Cardiac fibroblast (primary cell): Measurements from ENCODE around the gene THSD1.

Experiments
- DNase-seq, 2 donors: peaks; one replicate each; pipeline versions ENCODE4 v3.0.0 to v3.0.0-alpha.2; 2010; ENCODE audit warnings: low read depth in 2 of 2
- H3K4me3 ChIP-seq, 2 donors: replicated peaks in 1 of 2; 1 replicate in 1 of 2; 2 replicates in 1 of 2; pipeline ENCODE4 v1.5.1; 2011; ENCODE audit warnings: low read depth in 2 of 2, low read length in 2 of 2, mild to moderate bottlenecking in 2 of 2, moderate library complexity in 1 of 2
- TF ChIP-seq, protein P1 (sequence below): IDR thresholded peaks from one replicate; pipeline ENCODE4 v1.5.1; 2011; ENCODE audit warnings: low read depth, mild to moderate bottlenecking, low read length, inconsistent platforms

THSD1 gene

DNA sequence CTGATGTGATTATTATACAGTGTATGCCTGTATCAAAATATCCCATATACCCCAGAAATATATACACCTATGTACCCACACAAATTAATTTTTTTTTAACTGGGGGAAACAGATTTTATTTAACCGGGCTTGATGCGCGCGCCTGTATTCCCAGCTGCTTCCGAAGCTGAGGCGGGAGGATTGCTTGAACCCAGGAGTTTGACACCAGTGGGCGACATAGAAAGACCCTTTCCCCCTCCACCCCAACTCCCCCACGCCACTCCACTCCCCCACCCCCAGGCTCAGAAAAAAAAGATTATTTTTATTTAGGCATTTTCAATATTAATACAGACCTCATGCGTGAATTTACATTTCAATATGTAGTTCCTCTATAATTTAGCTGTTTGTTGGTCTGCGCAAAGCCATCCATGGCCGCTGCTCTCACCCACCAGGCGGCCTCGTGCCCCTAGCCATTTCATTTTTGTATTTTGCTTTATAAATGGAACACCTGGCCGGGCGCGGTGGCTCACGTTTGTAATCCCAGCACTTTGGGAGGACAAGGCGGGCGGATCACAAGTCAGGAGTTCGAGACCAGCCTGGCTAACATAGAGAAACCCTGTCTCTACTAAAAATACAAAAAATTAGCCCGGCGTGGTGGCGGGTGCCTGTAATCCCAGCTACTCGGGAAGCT, 45.3 kb upstream of the THSD1 start:
- TF ChIP-seq, protein P1, sequence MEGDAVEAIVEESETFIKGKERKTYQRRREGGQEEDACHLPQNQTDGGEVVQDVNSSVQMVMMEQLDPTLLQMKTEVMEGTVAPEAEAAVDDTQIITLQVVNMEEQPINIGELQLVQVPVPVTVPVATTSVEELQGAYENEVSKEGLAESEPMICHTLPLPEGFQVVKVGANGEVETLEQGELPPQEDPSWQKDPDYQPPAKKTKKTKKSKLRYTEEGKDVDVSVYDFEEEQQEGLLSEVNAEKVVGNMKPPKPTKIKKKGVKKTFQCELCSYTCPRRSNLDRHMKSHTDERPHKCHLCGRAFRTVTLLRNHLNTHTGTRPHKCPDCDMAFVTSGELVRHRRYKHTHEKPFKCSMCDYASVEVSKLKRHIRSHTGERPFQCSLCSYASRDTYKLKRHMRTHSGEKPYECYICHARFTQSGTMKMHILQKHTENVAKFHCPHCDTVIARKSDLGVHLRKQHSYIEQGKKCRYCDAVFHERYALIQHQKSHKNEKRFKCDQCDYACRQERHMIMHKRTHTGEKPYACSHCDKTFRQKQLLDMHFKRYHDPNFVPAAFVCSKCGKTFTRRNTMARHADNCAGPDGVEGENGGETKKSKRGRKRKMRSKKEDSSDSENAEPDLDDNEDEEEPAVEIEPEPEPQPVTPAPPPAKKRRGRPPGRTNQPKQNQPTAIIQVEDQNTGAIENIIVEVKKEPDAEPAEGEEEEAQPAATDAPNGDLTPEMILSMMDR, result no peak

DNA sequence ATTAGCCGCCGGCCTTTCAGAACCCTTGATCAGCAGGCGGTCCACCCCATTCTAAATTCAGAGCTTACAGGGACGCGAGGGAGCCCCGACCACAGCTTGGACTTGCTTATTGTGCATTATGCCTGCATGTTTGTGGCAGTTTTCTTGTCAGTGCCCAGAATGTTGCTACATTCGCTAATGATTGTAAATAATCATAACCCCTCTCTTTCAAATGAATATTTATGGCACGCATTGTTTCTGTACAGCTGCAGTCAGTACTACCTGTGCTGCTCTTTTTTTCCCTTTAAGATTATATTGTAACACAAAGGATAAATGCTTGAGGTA, 44.8 kb upstream of the THSD1 start:
- DNase-seq, result no peak
- peak overlapping the region in 1 of 2 donors; percentile 4 for H3K4me3 ChIP-seq
- TF ChIP-seq, protein P1, result peak; percentile 71

More for the DNA sequence above, 45.3 kb upstream of the THSD1 start:
- no peak overlapping the region for H3K4me3 ChIP-seq
- no peak for DNase-seq

- DNase-seq, result peak; percentile 94 to 97
- TF ChIP-seq, protein P1, result no peak
- H3K4me3 ChIP-seq, result peak within 1 kb of the TSS; percentile 72 to 78
Observed at GRCh38 chr13:52450012-52450792, 44.2 kb upstream of the THSD1 start, which contains the start of gene VPS36. Gene VPS36 (minus strand): TSS chr13:52450634. CDS start chr13:52450594, 40 bp downstream.

- H3K4me3 ChIP-seq, result peak overlapping the region; percentile 72 to 78
- TF ChIP-seq, protein P1, result no peak
- DNase-seq, result no peak
Observed at GRCh38 chr13:52449331-52450011, 43.5 kb upstream of the THSD1 start.

GRCh38 chr13:52447815-52448552, 42.0 kb upstream of the THSD1 start:
- no peak for DNase-seq
- H3K4me3 ChIP-seq, result no peak overlapping the region
- TF ChIP-seq, protein P1, result no peak

DNA sequence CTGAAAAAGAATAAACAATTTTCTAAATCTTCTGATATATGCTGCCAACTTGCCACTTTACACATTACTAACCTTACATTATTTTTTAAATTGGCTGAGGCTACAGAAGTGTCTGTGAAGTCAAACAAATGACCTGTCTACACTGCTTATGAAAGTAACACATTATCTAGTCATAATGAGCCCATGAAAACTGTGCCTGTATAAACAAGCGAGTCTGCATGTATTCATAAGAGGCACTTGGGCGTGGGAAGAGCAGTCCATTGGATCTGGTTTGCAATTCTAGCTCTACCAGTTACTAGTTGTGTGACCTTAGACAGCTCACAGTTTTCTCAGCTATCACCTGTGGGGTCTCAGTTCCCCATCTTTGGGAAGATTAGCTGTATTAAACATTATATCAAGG, 41.4 kb upstream of the THSD1 start:
- no peak for DNase-seq
- H3K4me3 ChIP-seq, result no peak overlapping the region
- TF ChIP-seq, protein P1, result no peak
